SK-N-MC (cell line): ENCODE results near the gene MOAP1.

Experiments
- EZH2 ChIP-seq: fragments of 200-600 bp; sonication (generic); IDR thresholded peaks from one replicate; pipeline ENCODE4 v1.6.1; 2017; ENCODE audit warnings: antibody characterized with exemption
- FOXP2 ChIP-seq: optimal IDR thresholded peaks from 2 replicates; pipeline ENCODE3; 2011; ENCODE audit warnings: mild to moderate bottlenecking, moderate library complexity; ENCODE audit not compliant: insufficient read depth; ENCODE audit errors: extremely low read length, control extremely low read depth
- POLR2AphosphoS5 ChIP-seq: IDR thresholded peaks from 2 replicates; pipeline ENCODE4 v1.6.1; 2012; ENCODE audit warnings: mild to moderate bottlenecking, low read depth, low read length, borderline replicate concordance

DNA sequence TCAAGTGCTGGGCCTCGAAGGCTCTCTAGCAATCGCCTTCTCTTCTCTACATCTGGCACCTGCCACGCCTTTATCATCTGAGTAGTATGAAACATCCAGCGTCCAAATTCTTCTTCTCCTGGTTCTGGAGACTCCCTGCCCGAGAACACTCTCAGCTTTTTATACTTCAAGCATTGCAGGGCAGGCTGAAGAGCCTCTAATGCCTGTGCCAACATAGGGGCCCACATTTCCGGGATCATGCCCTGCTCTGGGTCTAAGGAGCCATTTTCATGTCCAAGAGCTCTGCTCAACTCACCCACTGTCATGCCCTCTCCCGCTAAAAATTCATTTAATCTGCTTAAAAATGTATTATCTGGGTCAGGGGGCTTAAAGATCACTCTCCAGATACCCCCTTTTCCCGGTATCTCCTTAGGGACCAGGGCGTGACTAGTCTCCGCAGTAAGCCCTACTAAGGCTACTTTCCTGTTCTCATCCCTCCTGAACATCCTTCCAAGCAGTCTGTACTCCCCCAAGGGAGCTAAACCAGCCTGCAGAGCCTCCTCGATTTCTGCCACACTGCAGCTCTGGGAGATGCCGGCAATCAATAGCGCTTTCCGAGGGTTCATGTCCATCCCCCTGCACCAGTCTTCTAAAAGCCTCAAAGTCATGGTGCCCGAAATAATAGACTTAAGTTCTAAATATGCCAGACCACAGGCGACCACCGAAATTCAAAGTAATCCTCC lies 940 bp downstream of the MOAP1 start:
- no peak for TF ChIP-seq EZH2
- TF ChIP-seq POLR2AphosphoS5 = no peak
- TF ChIP-seq FOXP2 = no peak
